Measurements from ENCODE around the gene SRRM4.
"Not testable (repeated sequence)": the region's sequence is repeated elsewhere in the genome, so short reads cannot be mapped to it uniquely, and the experiment has no call there.

SRRM4 gene

GRCh38 chr12:119071638-119072231, 90.4 kb downstream of the SRRM4 start:
- DNase-seq, result no peak

GRCh38 chr12:119072440-119072839, 91.1 kb downstream of the SRRM4 start:
- no peak for DNase-seq

GRCh38 chr12:119075222-119075787, 94.0 kb downstream of the SRRM4 start:
- no peak for DNase-seq

- no peak for DNase-seq
Observed at GRCh38 chr12:119075918-119076317, 94.6 kb downstream of the SRRM4 start.

GRCh38 chr12:119079530-119079929, 98.2 kb downstream of the SRRM4 start:
- DNase-seq, result no peak

- no peak for DNase-seq
Observed at GRCh38 chr12:119082016-119082415, 100.7 kb downstream of the SRRM4 start.

- DNase-seq, result no peak
Observed at GRCh38 chr12:119082496-119082895, 101.2 kb downstream of the SRRM4 start.

- DNase-seq, result no peak
Observed at GRCh38 chr12:119088685-119089379, 107.5 kb downstream of the SRRM4 start.

- peak in 1 of 2 experiments; percentile 11 for DNase-seq
Observed at GRCh38 chr12:119089380-119090013, 108.2 kb downstream of the SRRM4 start.

- DNase-seq, result no peak
Observed at GRCh38 chr12:119090276-119090675, 108.9 kb downstream of the SRRM4 start.

GRCh38 chr12:119090865-119091264, 109.5 kb downstream of the SRRM4 start:
- no peak for DNase-seq

GRCh38 chr12:119096429-119097202, 115.3 kb downstream of the SRRM4 start:
- DNase-seq, result no peak

- no peak for DNase-seq
Observed at GRCh38 chr12:119100933-119101332, 119.6 kb downstream of the SRRM4 start.

- DNase-seq, result no peak
Observed at GRCh38 chr12:119102274-119102673, 120.9 kb downstream of the SRRM4 start.

- no peak for DNase-seq
Observed at GRCh38 chr12:119102714-119103113, 121.4 kb downstream of the SRRM4 start.

- not testable (repeated sequence) for DNase-seq
Observed at GRCh38 chr12:119104969-119105368, 123.6 kb downstream of the SRRM4 start.

- DNase-seq, result no peak
Observed at GRCh38 chr12:119113496-119113986, 132.2 kb downstream of the SRRM4 start.

GRCh38 chr12:119114294-119114693, 133.0 kb downstream of the SRRM4 start:
- no peak for DNase-seq

GRCh38 chr12:119115296-119115905, 134.1 kb downstream of the SRRM4 start:
- peak; percentile 14 to 16 for DNase-seq

- no peak for DNase-seq
Observed at GRCh38 chr12:119117936-119118335, 136.6 kb downstream of the SRRM4 start.

- no peak for DNase-seq
Observed at GRCh38 chr12:119118625-119119024, 137.3 kb downstream of the SRRM4 start.

GRCh38 chr12:119122047-119122446, 140.7 kb downstream of the SRRM4 start:
- no peak for DNase-seq
